C4-2B (cell line): Measurements from ENCODE around the gene ARL2BP.

ENCODE experiments used
- CTCF ChIP-seq: fragments of 450-650 bp; conservative IDR thresholded peaks from 2 replicates; pipeline ENCODE4 v1.5.1; 2017; ENCODE audit warnings: mild to moderate bottlenecking
- ZFX ChIP-seq: fragments of 450-650 bp; IDR thresholded peaks from 2 replicates; pipeline ENCODE4 v1.6.1; 2017

GRCh38 chr16:57240851-57241250 is 4.2 kb upstream of the ARL2BP start:
- TF ChIP-seq CTCF (no peak), ZFX (no peak)
